GM18519 (cell line): ENCODE results near the gene GRID2IP.

Experiments
- ATAC-seq: cut with Tn5 transposase; IDR thresholded peaks from one replicate; pipeline ENCODE4 v1.9.1; 2021; ENCODE audit warnings: mild to moderate bottlenecking, moderate library complexity; ENCODE audit not compliant: unreplicated experiment, low FRiP score

GRID2IP gene

DNA sequence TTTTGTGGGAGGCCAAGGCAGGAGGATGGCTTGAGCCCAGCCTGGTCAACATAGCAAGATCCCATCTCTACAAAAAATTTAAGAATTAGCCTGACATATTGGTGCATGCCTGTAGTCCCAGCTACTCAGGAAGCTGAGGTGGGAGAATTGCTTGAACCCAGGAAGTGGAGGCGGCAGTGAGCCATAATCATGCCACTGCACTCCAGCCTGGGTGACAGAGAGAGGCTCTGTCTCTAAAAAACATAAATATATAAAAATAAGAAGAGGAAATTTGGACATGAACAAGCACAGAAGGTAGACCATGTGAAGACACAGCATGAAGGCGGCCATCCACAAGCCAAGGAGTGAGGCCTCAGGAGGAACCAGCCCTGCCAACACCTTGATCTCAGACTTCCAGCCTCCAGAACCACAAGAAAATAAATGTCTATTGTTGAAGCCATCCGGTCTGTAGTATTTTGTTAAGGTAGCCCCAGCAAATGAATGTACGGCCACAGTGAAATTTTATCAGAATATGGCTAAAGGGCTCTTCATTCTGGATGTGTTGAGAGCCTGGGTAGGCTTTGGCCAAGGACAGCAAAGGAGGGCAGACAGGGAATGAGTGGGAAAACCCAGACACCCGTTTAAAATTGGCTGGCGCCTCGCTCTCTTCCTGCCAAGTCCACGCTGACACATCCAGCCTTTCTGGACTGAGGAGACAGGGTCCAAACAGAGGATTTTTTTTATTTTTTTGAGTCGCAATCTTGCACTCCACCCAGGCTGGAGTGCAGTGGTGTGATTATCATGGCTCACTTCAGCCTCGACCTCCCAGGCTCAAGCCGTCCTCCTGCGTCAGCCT is 12.9 kb upstream of the GRID2IP start:
- no peak for ATAC-seq

- no peak for ATAC-seq
Measured at GRCh38 chr7:6562106-6562505, 10.8 kb upstream of the GRID2IP start.

DNA sequence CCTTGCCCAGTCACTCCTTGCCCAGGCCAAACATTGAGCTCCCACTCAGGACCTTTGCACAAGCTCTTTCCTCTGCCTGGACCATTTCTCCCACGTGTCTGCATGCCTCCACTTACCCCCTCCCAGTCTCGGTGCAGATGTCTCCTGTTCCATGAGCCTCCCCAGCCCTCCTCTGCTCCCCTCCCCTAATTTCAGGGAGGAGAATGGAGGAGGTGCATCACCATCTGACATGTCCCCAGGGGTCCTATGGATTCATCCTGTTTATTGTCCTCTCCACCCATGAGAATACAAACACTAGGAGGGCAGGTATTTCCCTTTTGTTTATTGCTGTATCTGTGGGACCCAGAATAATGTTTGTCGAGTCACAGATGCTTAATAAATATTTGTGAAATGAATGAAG is 8.6 kb upstream of the GRID2IP start:
- no peak for ATAC-seq

DNA sequence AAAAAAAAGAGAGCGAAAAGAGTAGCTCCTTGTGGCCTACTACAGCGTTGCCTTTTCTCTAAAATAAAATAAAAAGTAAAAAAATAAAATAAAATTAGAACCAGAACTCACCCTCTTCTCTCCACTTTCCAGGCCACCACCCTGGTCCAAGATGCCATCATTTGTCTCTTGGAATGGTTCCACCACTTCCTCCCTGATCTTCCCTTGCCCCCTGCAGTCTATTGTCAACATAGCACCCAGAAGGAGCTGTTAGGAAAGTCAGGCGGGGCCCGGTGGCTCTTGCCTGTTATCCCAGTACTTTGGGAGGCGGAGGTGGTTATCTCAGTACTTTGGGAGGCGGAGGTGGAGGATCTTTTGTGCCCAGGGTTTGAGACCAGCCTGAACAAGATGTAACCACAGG is 7.6 kb upstream of the GRID2IP start:
- no peak for ATAC-seq

GRCh38 chr7:6556196-6556595 is 4.9 kb upstream of the GRID2IP start:
- ATAC-seq: no peak

- no peak for ATAC-seq
Measured at GRCh38 chr7:6554848-6555247, 3.6 kb upstream of the GRID2IP start.

DNA sequence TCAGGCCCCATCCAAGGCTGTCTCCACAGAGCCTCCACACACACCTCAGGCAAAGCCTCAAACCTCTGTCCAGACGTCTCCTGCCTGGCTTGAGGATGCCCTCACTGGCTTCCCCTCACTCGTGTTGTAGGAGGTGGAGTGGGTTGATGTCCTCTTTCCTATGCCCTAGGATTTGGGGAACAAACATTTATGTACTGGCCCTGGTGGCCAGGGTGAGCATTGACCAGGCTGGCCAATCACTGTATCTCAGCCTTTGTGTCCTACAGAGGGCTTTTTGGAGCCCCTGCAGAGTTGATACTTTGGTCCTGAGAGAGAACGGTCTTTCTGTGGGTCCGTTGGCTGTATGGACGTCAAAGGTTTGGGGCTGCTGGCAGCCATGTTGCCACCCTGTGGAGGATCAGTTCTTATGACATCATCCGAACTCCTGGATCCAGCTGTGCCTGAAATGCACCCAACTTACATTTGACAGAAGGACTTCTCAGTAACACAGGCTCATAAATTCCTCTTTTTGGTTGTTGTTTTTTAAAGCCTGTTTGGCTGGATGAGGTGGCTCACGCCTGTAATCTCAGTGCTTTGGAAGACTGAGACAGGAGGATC is 2.3 kb upstream of the GRID2IP start:
- no peak for ATAC-seq

DNA sequence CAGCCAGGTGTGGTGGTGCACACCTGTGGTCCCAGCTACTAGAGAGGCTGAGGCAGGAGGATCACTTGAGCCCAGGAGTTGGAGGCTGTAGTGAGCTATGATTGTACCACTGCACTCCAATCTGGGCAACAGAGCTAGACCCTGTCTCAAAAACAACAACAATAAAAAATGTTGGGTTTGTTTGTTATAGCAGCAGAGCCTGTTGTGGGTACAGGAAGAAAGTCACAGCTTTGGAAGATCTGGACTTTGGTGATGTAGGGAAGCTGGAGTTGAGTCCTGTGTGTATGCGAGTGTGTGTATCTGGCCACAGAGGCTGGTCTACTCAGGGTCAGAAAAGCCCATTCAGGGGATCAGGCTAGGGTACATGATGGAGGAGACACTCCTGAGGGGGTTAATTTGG is 3.9 kb downstream of the GRID2IP start:
- ATAC-seq: no peak

DNA sequence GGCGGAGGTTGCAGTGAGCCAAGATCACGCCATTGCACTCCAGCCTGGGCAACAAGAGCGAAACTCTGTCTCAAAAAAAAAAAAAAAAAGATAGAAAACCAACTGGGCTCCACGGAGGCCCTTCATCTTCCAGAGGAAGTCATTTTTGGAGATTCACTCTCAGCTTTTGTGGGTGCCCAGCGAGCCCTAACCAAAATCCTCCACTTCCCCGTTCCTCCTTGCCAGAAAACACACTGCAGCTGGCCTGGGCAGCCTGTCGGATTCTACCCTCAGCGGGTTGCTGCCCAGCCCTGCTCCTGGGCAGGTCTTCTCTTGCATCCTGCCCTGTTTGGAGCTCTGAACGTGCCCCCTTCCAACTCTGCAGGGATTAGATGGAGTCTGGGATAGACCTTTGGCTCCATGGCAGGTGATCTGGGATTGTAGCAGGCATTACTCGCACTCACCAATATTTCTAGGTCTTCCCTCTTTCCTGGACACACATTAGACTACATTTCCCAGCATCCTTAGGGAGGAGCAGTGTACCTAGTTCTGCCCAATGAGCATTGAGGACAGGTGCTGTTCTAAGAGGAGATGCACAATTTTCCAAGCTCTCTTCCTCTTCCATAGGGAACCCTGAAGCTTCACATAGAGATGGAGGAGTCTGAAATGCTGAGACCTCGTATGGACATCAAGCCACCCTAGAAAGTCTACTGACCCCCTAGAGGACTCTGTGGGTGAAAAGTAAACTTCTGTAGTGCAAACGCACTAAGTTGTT is 4.6 kb downstream of the GRID2IP start:
- no peak for ATAC-seq

DNA sequence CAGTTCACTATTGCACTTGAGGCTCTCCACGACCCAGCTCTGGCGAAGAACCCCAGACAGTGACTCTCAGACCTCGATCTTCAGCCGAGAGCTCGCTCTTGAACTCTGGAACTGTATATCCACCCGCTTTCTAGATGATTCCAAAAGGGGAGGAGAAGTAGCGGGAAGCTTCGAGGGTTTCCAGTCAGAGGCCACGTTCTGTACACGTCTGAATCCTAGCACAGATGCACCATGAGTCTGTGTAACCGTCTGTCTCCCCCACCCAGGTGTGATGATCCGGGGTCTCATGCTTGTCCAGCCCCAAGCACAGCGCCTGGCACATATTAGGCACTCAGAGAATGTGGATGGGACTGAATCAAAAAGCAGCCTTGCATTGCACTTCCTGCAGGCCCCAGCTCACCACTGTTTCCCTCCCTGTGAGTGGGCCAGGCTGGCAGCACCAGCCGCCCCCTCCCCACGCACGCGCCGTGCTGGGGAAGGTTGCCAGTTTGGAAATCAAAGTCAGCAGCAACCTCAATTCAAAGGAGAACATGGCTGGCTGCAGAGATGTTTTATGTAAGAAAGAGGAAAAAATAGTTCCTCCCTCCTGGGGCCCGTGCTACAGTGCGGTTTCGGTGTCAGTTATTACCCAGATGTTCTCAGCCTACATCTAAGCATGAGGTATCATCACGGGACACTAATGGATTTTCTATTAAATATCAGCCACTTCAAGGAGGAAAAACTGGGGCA is 5.7 kb downstream of the GRID2IP start:
- ATAC-seq: no peak

- ATAC-seq: no peak
Measured at GRCh38 chr7:6542368-6542767, 8.9 kb downstream of the GRID2IP start.

DNA sequence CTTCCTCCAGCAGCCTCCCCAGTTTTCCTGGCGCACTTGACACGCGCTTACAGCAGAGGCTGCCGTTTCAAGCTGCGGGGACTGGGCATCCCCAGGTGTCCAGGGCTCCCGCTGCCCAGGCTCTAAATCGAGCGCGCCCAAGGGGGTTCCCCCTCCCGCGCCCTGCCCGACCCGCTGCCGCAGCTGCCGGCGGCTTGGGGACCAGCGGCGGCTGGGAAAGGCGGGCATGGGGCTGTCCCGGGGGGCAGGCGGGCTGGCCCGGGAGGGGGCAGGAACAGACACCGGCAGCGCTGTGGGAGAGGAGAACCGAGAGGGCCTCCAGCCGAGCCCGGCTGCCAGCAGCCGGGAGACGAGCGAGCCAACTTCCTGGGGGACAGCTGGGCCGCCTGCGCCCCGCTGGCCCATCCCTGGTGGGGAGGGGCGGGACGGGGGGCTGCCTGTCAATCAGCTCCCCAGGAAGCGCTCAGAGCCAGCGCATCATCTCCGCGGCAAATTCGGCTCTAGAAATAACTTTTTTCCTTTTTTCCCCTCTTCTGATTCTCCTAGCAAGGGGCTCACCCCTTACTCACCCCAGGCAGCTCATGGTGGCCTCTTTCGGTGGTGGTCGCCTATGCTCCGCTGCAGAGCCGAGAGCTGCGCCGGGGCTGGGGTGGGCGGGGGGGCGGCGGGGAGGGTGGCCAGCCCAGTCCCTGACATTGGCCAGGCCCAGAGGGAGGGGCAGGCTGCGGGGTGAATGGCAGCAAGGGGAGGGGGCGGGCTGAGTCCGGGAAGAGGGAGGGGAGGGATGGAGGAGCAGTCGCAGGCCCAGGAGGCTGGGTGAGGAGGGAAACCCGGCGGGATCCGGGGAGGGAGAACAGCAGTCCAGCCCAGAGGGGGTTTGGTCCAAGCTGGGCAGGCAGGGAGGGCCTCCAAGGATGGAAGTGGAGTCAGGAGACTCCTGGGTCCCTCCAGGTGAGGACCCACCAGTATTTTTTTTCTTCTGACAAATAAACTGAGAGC is 14.7 kb downstream of the GRID2IP start:
- no peak for ATAC-seq

DNA sequence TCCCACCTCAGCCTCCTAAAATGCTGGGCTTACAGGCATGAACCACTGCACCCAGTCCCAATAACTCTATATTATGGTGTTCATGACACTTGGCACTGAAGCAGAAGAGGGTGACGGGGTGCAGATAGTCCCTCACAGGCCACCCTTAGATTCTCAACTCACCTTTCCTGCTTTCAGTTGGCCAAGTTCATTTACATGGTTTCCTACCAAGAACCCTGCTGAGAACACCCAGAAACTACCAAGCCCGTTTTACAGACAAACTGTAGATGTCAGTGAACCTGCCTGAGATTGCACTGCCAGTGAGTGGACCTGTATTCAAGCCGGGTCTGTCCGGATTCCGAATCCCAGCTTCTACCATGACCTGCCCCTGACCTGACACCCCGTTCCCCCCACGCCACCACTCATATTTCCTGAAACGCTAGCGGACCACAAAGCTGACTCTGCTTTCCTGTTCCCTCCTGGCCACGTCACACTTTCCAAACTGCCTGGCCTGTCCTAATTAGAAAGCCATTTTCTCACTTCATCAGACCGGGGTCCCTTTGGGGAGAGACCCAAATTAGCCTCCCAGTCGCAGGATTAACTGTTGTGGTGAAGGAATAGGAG is 17.3 kb downstream of the GRID2IP start:
- ATAC-seq: no peak

GRCh38 chr7:6532516-6532915 is 18.7 kb downstream of the GRID2IP start:
- no peak for ATAC-seq

- no peak for ATAC-seq
Measured at GRCh38 chr7:6531492-6532279, 19.6 kb downstream of the GRID2IP start.

DNA sequence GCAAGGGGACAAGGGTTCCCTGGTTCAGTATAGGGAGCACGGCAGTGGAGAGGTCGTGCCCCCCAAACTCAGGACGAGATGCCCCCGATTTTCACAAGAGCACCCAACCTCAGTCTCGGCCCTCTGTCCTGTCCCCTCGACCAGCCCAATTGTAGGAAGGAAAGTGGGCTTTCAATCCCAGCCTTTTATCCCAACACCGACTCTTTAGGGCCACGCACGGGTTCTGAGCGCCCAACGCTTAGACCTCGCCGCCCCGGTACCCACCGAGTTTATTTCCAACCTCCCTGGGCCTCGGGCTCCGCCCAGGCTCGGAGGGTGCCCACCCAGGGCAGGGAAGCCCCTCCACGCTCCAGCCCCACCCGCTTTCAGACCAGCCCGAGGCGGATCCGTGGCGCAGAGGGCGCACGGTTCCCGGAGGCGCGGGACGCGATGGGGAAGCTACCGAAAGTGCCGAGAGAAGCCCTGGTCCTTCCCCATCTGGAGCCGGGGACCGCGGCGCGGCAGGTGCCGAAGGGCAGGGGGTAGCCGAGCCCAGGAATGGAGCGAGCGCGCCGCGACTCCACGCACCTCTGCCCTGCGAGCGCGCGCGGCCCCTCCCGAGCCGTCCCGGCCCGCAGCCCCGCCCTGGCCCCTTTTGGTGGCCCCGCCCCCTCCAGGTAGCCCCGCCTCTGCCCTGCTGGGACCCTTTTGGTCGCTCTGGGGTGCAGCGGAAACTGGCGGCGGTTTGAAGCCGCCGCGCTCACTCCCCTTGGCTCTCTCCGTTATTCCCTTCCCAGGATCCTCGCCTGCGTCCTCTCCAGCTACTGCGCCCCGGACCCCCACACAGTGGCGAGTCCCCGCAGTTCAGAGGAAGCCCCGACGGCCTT is 20.4 kb downstream of the GRID2IP start:
- no peak for ATAC-seq

DNA sequence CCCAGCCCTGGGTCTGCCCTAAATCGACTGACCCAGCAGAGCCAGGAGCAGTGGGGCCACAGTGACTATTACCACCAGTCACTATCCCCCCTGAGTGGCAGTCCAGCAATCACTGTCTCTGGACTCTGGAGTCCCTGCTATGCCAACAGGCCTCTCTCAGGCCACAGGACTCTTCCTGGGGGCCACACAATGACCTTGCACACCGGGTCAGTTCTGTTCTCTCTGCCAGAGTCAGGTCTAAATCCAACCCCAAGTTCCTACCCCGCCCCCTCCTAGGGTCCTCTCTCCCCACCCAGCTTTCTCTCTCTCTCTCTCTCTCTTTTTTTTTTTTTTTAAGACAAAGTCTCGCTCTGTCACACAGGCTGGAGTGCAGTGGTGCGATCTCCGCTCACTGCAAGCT is 21.6 kb downstream of the GRID2IP start:
- ATAC-seq: no peak
